Measurements from ENCODE around the gene TSPY2.
"Not testable (repeated sequence)": the region's sequence is repeated elsewhere in the genome, so short reads cannot be mapped to it uniquely, and the experiment has no call there.

Gene TSPY2, protein sequence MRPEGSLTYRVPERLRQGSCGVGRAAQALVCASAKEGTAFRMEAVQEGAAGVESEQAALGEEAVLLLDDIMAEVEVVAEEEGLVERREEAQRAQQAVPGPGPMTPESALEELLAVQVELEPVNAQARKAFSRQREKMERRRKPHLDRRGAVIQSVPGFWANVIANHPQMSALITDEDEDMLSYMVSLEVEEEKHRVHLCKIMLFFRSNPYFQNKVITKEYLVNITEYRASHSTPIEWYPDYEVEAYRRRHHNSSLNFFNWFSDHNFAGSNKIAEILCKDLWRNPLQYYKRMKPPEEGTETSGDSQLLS

DNA sequence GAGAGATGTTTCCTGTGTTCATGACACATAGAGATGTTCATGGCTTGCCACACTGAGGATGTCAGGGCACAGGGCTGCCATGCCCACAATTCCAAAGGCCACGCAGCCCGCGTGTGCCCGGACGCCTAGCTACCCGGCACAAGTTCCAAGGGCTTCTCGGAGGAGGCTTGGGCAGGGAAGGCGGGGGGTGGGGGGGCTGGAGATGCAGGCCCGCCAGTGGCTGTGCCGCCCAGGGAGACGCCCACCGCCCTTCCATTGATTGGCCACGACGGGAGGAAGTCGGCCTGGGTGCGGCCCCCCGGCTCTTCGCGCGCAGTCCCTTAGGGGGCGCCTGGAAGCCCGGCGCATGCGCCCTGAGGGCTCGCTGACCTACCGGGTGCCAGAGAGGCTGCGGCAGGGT lies at the start of gene TSPY2:
TSPY2 (plus strand) TSS at position 301 of the 400 bp plus-strand sequence; CDS start at position 347, 46 bp downstream.
- DNase-seq (ENCODE audit: extremely low read depth, low read depth); H3K4me3 ChIP-seq (replicated peaks; ENCODE audit: low read depth, low read length): not testable (repeated sequence)

DNA sequence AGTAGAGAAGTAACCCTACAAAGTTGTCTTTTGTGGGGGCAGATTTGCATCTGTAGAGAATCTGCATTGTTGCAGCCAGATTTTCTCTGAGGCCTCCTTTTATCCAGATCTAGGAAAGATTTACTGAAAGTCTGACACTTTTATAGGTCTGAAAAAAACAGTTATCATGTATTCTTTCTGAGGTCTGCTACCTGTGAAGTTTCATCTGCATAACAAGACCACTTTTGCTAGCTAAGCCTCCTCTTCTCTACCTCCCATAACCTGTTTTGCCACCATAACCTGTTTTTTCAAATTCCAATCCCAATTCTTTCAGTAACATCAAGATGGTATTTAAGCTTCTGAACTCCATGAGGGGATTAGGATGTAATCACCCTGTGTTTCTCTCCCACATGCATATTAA lies 36.5 kb upstream of the TSPY2 start:
- not testable (repeated sequence) for DNase-seq (ENCODE audit: extremely low read depth, low read depth); H3K4me3 ChIP-seq (replicated peaks; ENCODE audit: low read depth, low read length)

DNA sequence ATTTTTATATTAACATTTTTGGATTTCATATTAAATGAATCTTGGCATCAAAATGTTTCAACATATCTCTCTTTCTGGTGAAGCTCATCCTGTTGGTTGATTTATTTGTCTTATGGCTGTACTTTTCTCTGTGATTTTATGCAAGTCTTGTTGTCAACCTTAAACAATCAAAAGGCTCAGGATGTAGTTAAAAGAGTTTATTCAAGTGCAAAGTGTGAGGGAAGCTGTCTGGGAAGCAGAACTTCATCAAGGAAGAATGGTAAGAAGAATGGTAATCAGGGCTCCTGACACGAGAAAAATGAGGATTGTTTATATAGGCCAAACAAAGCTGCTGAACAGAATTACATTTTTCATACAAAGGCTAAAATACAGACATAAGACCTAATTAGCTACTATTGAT lies 29.0 kb upstream of the TSPY2 start:
- not testable (repeated sequence) for DNase-seq (ENCODE audit: extremely low read depth, low read depth); H3K4me3 ChIP-seq (replicated peaks; ENCODE audit: low read depth, low read length)

DNA sequence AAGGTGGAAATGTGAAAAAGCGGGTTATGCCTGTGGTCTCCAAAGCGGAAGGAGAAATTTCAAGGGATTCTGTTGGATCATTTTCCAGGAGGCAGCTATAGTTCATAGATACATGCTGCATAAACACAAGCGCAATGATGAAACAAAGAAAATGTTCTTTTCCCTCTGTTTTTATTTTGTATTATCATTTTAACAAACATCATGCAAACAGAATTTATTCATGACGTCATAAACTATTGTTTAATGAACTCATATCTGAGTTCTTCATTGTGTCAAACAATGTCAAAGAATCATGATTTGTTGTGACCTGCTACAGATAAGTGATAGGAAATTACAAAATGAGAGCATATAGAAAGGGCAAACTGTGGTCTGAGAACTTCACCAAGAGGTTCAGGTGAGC lies 23.8 kb downstream of the TSPY2 start:
- DNase-seq (ENCODE audit: extremely low read depth, low read depth), result not testable (repeated sequence)

More for the DNA sequence above, 23.8 kb downstream of the TSPY2 start:
- H3K4me3 ChIP-seq (replicated peaks; ENCODE audit: low read depth, low read length), result not testable (repeated sequence)
